HG03460 (cell line): ENCODE data around the gene AANAT.

Source experiments
- ATAC-seq: cut with Tn5 transposase; IDR thresholded peaks from one replicate; pipeline ENCODE4 v1.9.1; 2021; ENCODE audit not compliant: unreplicated experiment

AANAT gene

DNA sequence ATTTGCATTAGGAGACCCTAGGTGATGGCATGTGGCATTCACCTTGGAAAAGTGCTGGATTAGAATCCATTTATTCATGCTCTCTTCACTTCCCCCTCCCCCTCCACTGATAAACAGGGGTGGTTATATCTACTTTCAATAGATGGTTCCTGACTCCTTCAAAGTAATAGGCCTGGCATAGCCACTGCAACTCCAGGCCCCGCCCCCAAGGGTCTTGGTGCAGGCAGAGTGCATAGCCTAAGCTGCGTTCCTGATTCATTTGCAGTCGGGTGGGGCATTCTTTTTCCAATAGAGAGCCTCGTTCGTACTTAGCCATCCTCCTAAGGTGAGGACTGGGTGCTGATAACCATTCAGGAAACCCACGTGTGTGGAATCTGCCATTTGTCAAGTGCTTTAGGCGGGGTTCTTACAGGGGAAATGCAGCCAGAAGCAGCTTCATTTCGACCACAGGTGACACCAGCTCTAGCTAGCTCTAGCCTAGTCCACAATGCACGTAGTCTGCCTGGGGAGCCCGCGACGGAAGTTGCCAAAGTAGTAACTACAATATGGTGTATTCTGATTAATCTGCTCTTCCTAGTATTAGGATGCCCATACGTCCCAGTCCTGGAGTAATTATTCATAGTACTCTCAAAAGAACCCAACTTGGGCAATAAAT lies 25.6 kb upstream of the AANAT start:
- no peak for ATAC-seq

GRCh38 chr17:76442341-76443338 lies 24.8 kb upstream of the AANAT start:
- no peak for ATAC-seq

DNA sequence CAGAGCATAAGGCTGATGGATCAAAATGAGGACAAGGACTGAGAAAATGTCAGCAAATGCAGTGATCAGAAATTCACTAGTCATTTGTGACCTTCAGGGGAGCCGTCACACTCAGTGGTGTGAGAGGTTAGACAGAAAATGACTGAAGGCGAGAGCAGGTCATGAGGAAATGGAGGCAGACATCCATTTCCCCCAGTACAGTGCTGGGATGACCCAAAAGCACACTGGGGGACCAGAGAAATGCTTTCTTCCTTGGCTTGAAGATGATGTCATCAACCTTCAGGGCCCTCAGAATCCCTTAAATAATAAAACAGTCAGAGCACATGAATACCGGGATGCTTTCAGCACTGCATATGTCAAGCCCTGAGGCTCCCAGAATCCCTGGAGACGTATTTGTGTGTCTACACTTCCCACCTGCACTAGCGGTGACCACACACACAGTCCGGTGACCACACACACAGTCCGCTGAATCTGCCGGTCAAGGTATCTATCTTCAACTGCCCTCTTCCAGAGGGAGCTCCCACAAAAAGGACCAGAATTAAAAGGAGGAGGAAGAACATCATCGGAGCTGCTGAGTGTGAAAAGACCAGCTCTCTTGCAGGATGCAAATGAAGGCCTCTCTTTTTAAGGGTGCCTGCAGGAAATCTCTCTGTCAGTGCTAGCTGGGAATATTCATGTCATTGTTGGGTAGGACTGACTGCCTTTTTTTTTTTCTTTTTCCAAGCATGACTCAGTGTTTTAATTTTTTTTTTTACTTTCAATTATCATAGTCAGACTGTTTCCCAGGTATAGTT lies 22.7 kb upstream of the AANAT start:
- ATAC-seq: no peak

DNA sequence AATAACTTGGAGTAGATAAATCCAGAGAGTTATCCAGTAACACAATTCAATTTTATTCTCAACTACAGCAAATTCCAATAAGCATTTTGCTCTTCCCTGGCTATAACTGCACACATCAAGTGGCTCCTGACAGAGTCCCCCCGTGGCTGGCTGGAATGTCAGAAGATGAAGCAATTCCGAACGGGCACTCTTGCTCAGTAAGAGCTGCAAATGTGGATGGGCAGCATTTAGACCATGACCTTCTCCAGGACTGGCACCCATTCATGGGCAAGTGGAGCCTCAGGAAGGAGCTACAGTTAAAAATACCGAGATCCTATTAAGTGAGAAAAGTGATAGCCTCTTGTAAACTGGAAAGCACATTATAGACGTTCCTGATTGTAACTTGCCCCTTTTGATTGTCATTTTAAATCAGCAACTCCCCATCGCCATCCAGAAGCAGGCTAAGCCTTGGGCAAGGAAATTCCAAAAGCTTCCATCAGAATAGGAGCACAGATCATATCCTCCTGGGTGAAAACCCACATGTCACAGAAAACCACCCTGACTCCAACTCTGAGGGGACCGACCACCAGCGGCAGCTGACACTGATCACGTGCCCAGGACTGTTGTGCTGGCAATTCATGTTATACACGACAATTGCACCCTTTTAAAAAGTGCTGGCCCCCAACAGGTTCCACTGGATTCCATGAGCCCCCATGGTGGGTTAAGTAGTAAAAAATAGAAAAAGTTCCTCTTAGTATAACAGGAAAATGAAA lies 21.5 kb upstream of the AANAT start:
- ATAC-seq: no peak

DNA sequence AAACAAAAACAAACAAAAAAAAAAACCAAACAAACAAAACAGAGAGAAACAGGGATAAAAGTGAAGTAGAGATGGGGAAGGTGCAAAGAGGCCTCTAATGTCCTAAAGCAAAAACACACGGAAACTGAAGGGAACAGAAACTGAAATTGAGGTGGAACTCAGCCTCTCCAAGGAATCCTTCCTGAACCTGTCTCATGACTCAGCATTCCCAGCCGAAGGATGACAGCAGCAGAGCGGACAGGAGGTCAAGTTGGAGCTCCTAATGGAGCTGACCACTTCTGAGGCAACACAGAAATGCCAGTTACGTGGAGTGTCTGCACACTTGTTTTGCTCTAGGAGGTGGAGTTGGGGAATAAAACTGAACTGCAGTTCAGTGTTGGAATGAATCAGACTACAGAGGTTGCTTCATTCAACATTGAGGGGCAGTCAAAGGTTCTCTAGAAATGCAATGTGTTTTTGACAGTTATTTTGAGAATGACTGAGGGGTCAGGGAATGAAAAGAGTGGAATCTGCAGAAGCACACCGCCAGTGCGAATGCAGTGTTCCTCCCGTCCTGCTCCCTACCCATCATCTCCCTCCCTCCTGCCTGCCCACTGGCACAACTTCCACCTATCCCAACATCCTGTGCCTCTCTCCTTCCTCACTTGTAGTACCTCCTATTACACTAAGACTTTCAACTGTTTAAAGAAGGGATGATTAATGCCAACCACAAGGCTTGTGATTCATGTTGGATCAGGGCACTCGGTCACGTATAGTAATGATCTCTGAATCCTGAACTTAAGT lies 20.8 kb upstream of the AANAT start:
- no peak for ATAC-seq

GRCh38 chr17:76447931-76448652 lies 19.3 kb upstream of the AANAT start:
- no peak for ATAC-seq

DNA sequence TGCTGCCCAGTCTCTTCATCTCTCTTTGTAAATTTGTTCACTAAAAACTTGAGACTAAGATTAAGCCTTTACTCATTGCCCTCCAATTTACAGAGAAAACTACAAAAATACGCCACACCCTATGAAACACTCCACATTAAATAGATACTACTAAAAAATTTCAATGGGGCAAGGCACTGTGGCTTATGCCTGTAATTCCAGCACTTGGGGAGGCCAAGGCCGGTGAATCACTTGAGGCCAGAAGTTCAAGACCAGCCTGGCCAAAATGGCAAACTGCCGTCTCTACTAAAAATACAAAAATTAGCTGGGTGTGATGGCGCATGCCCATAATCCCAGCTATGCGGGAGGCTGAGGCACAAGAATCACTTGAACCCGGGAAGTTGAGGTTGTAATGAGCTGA lies 18.3 kb upstream of the AANAT start:
- ATAC-seq: no peak

DNA sequence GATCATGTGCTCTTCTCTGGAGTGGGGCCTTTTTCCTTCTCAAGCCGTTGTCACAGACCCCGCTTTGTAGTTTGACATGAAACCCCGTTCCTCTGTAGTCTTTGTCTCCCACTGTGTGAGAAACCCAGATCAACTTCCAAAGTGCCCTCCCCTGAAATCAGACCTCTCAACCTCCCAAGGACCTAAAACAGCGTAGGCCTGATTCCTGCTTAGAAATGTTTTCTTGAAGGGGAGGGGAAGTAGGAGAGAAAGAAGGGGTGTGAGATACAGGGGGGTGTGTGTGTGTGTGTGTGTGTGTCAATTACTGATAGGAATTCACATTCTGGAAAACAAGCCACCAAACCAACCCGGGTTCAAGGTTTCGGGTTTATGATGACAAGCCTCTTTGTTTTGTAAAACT lies 15.9 kb upstream of the AANAT start:
- ATAC-seq: no peak

- peak; percentile 12 for ATAC-seq
These were observed 15.2 kb upstream of the AANAT start for GRCh38 chr17:76452127-76452659.

DNA sequence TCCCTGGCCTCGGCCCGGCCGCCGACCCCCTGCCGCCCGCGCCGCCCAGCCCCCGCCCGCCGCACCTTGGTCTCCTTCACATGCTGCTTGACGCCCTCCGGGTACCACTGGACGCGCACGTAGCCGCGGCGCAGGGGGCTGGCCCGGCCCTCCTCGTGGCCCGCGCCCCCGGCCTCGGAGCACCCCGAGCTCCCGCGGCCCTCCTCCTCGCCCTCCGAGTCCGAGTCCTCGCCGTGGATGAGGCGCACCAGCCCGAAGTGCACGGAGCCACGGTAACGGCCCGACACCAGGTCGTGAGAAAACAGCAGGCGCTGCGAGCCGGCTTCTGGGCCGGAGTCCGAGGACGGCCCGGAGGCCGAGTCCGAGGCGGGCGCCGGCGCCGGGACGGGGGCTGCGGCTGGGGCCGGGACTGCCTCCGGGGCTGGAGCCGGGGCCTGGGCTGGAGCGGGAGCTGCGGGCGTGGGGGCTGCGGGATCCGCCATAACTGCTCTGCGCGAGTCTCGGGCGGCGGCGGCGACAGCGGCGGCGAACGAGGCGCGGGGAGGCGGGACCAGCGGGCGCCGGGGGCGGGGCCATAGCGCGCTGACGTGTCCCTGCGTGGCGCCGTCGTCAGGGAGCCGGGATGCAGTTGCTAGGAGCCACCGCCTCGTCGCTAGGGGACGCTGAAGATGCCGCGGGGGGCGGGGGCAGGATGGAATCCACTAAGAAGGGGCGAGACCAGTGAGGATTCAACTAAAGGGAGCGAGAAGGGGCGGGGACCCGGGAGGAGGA lies 14.6 kb upstream of the AANAT start, which contains the start of gene UBE2O:
Gene UBE2O (minus strand): TSS at position 493 of the 771 bp plus-strand sequence. CDS start 11 bp downstream, at position 482.
- peak; percentile 85 for ATAC-seq

GRCh38 chr17:76453431-76453743 lies 14.0 kb upstream of the AANAT start:
- ATAC-seq: no peak

- ATAC-seq: no peak
These were observed 8.6 kb upstream of the AANAT start for GRCh38 chr17:76458580-76459490.

GRCh38 chr17:76459674-76460073 lies 7.7 kb upstream of the AANAT start:
- no peak for ATAC-seq

- ATAC-seq: no peak
These were observed 5.4 kb upstream of the AANAT start for GRCh38 chr17:76461765-76462555.

DNA sequence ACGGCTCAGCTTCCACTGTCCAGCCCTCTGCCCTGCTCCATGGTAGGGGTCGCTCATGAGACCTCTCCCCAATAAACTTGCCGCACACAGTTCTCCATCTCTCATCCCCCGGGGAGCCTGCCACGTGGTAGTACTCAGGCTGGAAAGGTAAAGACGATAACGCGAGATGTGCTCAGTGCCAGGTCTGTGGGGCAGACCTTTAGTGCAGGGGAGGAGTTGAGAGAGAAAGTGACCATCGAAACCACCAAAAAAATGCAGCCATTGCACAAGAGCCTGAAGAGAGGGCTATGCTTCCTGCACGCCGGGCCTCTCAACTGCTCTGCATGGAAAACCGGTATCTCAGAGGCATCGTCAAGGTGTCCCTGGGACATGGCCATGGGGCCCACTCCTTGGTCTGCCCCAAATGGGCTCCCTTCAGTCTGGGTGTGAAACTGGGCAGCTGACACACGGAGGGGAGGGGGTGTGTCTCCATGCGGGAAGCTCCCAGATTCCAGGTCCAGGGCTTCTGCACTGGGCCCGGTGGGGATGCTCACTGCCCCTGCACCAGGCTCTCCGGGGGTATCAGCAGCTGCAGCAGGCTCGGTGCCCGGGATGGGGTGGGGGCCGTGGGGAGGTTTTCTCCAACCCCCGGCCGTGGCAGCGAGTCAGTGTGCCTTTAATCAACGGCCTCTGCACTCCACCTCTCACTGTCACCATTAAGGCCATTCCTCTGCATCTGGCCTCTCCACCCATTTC lies 4.7 kb upstream of the AANAT start:
- ATAC-seq: no peak

- ATAC-seq: no peak
These were observed 650 bp upstream of the AANAT start for GRCh38 chr17:76466775-76467130.
